Mesothelial cell of epicardium (in vitro differentiated cells): ENCODE results near the gene MAP4K3. TPM values are rescaled to one million over a fixed set of nuclear protein-coding genes. Genes with fewer than 3 reads are reported as not detected.

Source experiments
- DNase-seq, 2 experiments: peaks; one replicate each; pipeline ENCODE4 v3.0.0; 2021; ENCODE audit warnings: low spot score in 2 of 2; ENCODE audit not compliant: unreplicated experiment in 2 of 2
- H3K27ac Mint-ChIP-seq: 2 replicates; pipeline ENCODE4 v1.8.0; 2021; ENCODE audit warnings: mixed read lengths
- H3K27me3 Mint-ChIP-seq: 2 replicates; pipeline ENCODE4 v1.8.0; 2021; ENCODE audit warnings: low read depth, mixed read lengths
- H3K36me3 Mint-ChIP-seq: 2 replicates; pipeline ENCODE4 v1.8.0; 2021; ENCODE audit warnings: mixed read lengths
- H3K4me1 Mint-ChIP-seq: 2 replicates; pipeline ENCODE4 v1.8.0; 2021; ENCODE audit warnings: mixed read lengths
- H3K4me3 Mint-ChIP-seq: 2 replicates; pipeline ENCODE4 v1.8.0; 2021; ENCODE audit warnings: mild to moderate bottlenecking, moderate library complexity, mixed read lengths
- H3K9me3 Mint-ChIP-seq: 2 replicates; pipeline ENCODE4 v1.8.0; 2021; ENCODE audit warnings: mixed read lengths
- total RNA-seq: library from RNA; stranded (reverse); gene quantifications from 3 replicates; pipeline ENCODE4 v1.2.1, GENCODE V29; 2021
- TF ChIP-seq, protein P1 (sequence below): fragments of 200-600 bp; sonication (generic); IDR thresholded peaks from one replicate; pipeline ENCODE4 v1.5.0; 2021; ENCODE audit warnings: antibody characterized with exemption; ENCODE audit not compliant: unreplicated experiment

Gene MAP4K3
- total RNA-seq, 1 donor from 2014 or later, result 78.0 TPM

DNA sequence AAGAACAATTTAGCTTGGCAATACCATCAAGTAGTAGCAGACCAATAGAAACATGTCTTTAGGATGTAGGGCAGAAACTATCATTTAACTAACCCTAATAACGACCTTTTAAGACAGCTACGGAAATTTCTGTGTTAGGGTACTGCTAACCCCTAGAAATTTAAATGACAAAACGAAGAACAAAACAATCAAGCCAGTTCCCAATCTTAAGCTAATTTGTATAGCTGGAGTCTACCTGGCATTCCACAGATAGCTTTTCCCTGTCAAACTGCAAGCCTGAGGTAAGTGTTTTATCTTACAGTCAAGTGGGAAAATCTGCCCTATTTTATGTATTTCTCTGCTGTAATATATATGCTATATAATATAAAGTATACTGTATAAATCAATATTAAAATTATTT is 155.7 kb downstream of the MAP4K3 start:
- H3K36me3 Mint-ChIP-seq, result peaks cover 20% of the 10 kb centered on the region
- no peaks in the 10 kb centered on the region for H3K4me1 Mint-ChIP-seq
- no peak for DNase-seq
- H3K27me3 Mint-ChIP-seq, result no peaks in the 10 kb centered on the region
- no peak overlapping the region for H3K27ac Mint-ChIP-seq
- H3K4me3 Mint-ChIP-seq, result no peak overlapping the region
- H3K9me3 Mint-ChIP-seq, result no peaks in the 10 kb centered on the region
- TF ChIP-seq, protein P1, sequence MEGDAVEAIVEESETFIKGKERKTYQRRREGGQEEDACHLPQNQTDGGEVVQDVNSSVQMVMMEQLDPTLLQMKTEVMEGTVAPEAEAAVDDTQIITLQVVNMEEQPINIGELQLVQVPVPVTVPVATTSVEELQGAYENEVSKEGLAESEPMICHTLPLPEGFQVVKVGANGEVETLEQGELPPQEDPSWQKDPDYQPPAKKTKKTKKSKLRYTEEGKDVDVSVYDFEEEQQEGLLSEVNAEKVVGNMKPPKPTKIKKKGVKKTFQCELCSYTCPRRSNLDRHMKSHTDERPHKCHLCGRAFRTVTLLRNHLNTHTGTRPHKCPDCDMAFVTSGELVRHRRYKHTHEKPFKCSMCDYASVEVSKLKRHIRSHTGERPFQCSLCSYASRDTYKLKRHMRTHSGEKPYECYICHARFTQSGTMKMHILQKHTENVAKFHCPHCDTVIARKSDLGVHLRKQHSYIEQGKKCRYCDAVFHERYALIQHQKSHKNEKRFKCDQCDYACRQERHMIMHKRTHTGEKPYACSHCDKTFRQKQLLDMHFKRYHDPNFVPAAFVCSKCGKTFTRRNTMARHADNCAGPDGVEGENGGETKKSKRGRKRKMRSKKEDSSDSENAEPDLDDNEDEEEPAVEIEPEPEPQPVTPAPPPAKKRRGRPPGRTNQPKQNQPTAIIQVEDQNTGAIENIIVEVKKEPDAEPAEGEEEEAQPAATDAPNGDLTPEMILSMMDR, result no peak

DNA sequence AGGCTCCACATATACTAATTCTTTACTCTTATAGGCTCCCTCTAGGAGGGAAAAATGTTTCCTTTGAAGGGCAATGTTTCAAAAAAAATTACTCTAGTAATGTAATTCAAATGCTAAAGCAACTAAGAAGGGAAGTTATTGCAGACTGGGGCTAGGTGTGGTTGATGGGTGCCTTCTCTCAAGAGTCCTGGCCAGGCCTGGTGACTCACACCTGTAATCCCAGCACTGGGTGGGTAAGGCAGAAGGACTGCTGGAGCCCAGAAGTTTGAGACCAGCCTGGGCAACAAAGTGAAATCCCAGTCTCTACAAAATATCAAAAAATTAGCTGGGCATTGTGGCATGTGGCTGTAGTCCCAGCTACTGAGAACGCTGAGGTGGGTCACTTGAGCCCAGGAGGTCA is 162.1 kb downstream of the MAP4K3 start:
- no peak overlapping the region for H3K27ac Mint-ChIP-seq
- no peak for DNase-seq
- TF ChIP-seq, protein P1, result no peak
- H3K36me3 Mint-ChIP-seq, result peaks cover 30% of the 10 kb centered on the region
- H3K4me1 Mint-ChIP-seq, result no peaks in the 10 kb centered on the region
- no peak overlapping the region for H3K4me3 Mint-ChIP-seq
- H3K9me3 Mint-ChIP-seq, result no peaks in the 10 kb centered on the region
- no peaks in the 10 kb centered on the region for H3K27me3 Mint-ChIP-seq

DNA sequence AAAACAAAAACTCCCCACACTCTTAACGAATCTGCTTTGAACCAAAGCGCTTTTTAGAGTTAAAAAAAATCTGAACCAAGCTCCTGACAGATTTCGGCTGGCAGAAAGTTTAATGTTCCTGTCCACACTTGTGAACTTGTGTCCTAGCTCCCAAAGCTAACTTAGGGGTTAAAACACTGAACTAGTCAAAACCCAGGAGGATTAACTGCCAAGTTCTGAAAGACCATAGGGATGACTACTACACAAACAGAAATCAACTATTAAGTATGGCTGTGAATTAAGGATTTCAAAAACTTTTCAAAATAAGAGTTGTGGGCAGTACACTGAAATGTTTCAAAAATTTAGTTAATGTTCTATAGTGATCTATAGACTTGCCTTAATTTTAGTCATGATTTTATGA is 167.1 kb downstream of the MAP4K3 start:
- Mint-ChIP-seq H3K27ac (no peak overlapping the region), H3K27me3 (no peaks in the 10 kb centered on the region), H3K36me3 (peaks cover 28% of the 10 kb centered on the region), H3K4me1 (no peaks in the 10 kb centered on the region), H3K9me3 (no peaks in the 10 kb centered on the region), H3K4me3 (no peak overlapping the region)
- DNase-seq, result no peak
- TF ChIP-seq, protein P1, result no peak

DNA sequence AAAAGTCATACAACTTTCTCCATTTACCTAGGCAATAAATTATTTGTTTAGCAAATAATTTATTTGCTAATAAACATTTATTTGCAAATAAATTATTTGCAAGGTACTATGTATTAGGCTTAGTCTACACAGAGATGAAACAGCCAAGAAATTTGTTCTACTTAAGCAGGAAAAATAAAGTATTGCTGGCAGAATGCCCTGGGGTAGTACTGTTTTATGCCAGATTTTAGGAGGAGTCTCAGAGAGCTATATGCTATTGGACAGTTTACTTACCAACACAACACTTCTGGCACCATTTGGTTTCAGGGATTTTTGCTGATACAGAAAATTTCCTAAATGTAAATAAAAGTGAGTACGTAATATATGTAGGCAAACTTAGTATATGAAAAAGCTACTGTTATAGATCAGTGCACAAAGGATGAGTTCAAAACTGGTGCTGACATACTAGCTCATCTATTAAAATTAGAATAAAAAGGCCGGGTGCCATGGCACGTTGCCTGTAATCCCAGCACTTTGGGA is 170.1 kb downstream of the MAP4K3 start:
- Mint-ChIP-seq H3K27me3 (no peaks in the 10 kb centered on the region), H3K27ac (no peak overlapping the region), H3K4me3 (no peak overlapping the region), H3K36me3 (peaks cover 29% of the 10 kb centered on the region), H3K9me3 (no peaks in the 10 kb centered on the region), H3K4me1 (peaks cover 3% of the 10 kb centered on the region)
- TF ChIP-seq, protein P1, result no peak
- no peak for DNase-seq

DNA sequence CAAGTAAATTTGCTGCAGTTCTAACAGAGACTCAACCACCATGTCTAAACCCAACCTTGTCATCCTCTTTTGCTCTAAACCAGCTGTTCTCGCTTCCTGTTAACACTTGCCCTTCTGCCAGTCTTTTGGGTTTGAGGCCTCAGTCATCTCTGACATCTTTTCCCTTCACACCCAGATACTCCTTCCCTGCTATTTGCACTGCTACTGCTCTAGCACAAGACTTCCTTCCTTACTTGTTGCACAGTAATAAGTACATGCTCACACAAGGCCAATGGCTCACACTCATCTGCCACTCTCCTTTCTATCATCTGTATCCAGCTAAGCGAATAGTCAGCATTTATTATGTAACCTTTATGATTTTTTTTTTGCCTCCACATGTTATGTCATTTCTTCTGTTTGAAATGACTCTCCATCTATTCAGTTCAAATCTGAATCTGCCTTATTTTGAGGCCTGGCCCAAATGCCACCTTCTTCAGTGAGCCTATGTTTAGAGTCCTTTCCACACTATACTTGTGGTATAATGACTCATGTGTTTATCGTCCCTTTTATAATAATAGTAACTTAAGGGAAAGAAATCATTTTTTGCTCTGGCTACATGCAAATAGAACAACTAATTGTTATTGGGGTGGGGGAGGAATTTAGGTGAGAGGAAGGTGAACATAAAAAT is 170.8 kb downstream of the MAP4K3 start:
- peaks cover 30% of the 10 kb centered on the region for H3K36me3 Mint-ChIP-seq
- H3K9me3 Mint-ChIP-seq, result no peaks in the 10 kb centered on the region
- no peak overlapping the region for H3K27ac Mint-ChIP-seq
- H3K4me1 Mint-ChIP-seq, result peaks cover 3% of the 10 kb centered on the region
- TF ChIP-seq, protein P1, result no peak
- no peaks in the 10 kb centered on the region for H3K27me3 Mint-ChIP-seq
- DNase-seq, result no peak
- no peak overlapping the region for H3K4me3 Mint-ChIP-seq

DNA sequence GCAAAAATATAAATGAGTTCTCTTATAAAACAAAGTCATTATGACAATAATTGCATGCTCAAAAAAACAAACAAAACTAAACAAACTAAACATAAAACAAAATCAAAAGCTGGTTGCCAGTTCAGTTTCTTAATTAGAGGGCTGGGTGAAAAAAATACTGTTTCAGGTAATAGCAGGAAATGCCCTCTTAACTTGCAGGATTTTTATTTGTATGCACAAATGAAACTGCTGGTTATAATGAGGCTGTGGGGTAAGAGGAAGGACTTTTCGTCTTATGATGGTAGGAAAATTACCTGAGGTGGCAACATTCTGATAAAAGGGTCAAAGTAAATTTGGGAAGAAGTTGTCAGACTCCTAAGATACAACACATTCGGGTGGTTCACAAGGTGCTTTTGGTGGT is 171.8 kb downstream of the MAP4K3 start:
- H3K27ac Mint-ChIP-seq, result no peak overlapping the region
- H3K27me3 Mint-ChIP-seq, result no peaks in the 10 kb centered on the region

More for the DNA sequence above, 171.8 kb downstream of the MAP4K3 start:
- DNase-seq, result no peak
- Mint-ChIP-seq H3K4me1 (peaks cover 3% of the 10 kb centered on the region), H3K9me3 (no peaks in the 10 kb centered on the region), H3K4me3 (no peak overlapping the region), H3K36me3 (peaks cover 36% of the 10 kb centered on the region)
- TF ChIP-seq, protein P1, result no peak
